GM12875 (cell line): ENCODE data around the gene APBA2.
"Not testable (repeated sequence)": the region's sequence is repeated elsewhere in the genome, so short reads cannot be mapped to it uniquely, and the experiment has no call there.

Experiments
- H3K4me3 ChIP-seq: one replicate; pipeline ENCODE4 v1.5.1; 2011; ENCODE audit warnings: low read depth, low read length, control low read depth
- TF ChIP-seq, protein P1 (sequence below): IDR thresholded peaks from 2 replicates; pipeline ENCODE4 v1.5.1; 2011; ENCODE audit warnings: low read depth, mild to moderate bottlenecking, control low read depth, inconsistent platforms, low read length, moderate library complexity, borderline replicate concordance; ENCODE audit not compliant: insufficient read depth

Gene APBA2

DNA sequence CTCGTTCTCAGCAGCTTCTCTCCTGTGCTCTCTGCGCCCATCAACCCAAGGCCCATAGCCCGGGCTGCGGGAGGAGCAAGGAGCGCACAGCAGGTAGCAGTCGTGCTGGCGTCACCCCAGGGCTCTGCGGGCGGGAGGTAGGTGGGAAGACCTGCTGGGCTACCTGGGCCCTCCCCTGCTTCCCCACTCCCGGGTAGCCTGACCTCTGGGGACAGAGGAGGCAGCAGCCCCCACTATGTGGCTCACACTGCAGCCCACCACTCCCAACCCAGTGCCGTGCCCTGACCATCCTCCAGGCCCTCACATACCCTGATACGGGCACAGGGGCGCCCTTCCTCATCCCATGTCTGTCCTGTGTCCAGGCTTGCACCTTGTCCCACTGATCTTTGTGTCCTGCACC lies 212.9 kb downstream of the APBA2 start:
- TF ChIP-seq, protein P1, sequence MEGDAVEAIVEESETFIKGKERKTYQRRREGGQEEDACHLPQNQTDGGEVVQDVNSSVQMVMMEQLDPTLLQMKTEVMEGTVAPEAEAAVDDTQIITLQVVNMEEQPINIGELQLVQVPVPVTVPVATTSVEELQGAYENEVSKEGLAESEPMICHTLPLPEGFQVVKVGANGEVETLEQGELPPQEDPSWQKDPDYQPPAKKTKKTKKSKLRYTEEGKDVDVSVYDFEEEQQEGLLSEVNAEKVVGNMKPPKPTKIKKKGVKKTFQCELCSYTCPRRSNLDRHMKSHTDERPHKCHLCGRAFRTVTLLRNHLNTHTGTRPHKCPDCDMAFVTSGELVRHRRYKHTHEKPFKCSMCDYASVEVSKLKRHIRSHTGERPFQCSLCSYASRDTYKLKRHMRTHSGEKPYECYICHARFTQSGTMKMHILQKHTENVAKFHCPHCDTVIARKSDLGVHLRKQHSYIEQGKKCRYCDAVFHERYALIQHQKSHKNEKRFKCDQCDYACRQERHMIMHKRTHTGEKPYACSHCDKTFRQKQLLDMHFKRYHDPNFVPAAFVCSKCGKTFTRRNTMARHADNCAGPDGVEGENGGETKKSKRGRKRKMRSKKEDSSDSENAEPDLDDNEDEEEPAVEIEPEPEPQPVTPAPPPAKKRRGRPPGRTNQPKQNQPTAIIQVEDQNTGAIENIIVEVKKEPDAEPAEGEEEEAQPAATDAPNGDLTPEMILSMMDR: no peak

DNA sequence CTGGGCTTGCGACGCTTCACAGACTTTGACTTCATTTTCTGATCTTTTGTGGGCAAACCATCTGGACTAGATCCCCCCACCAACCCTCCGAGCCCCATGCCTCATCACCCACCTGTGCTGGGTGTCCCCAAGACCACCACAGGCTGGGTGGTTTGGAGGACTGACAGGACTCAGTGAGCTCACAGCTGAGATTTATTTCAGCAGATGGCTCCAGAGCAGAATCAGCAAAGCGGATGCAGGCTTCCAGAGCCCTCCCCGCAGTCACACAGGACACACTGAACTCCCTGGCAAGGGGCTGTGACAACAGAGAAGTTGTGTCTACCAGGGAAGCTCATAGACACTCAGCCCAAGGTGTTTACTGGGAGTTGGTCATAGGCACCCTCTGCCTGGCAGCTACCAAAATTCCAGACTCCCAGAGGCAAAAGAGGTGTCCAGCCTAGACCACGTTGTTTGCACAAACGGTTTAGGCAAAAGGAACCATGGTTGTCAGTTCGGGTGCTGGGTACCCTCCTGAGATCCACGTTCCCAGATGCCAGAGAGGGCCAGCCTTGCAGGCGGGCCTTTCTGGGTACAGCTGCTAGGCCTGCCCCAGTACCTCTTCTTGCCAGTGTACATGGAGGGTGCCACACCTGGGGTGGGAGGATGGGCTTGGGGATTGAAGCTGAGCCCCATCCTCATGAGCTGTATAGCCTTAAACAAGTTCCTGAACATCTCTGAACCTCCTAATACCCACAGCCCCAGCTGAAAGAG lies 213.5 kb downstream of the APBA2 start:
- TF ChIP-seq, protein P1: no peak
- no peak overlapping the region for H3K4me3 ChIP-seq

More for the DNA sequence above, 212.9 kb downstream of the APBA2 start:
- H3K4me3 ChIP-seq: no peak overlapping the region

DNA sequence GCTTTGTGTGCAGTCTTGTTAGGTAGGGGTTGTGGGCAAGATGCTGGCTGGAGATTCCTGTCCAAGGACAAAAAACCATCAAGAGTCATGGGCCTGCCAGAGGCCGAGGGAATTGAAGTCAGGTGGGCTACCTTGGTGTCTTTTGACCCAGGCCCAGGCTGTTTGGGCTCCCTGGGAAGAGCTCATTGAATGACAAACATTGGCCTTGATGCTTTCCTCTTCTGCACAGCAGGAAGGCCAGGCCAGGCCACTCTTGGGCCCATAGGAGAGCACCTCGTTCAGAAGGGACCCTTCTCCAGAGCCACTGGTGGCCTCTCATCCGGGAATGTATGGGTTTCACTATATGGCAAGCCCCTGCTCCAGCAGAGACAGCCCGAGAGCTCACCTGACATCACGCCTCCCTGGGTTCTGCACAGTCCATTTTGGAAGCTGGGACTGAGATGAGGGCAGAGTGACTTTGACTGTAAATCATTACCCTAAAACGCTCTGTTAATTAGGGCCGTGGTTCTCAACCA lies 214.8 kb downstream of the APBA2 start:
- no peak overlapping the region for H3K4me3 ChIP-seq
- TF ChIP-seq, protein P1: no peak

DNA sequence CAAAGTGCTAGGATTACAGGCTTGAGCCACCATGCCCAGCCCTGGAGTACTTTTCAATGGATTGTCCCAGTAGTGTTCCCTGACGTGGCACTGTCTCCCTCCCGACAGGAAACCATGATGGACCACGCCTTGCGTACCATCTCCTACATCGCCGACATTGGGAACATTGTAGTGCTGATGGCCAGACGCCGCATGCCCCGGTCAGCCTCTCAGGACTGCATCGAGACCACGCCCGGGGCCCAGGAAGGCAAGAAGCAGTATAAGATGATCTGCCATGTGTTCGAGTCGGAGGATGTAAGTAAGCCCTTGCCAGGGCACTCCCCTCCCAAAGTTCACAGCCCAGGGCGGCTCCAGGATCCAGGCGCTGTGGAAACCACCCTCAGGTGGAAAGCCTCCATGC lies 215.7 kb downstream of the APBA2 start:
- TF ChIP-seq, protein P1: no peak
- no peak overlapping the region for H3K4me3 ChIP-seq

DNA sequence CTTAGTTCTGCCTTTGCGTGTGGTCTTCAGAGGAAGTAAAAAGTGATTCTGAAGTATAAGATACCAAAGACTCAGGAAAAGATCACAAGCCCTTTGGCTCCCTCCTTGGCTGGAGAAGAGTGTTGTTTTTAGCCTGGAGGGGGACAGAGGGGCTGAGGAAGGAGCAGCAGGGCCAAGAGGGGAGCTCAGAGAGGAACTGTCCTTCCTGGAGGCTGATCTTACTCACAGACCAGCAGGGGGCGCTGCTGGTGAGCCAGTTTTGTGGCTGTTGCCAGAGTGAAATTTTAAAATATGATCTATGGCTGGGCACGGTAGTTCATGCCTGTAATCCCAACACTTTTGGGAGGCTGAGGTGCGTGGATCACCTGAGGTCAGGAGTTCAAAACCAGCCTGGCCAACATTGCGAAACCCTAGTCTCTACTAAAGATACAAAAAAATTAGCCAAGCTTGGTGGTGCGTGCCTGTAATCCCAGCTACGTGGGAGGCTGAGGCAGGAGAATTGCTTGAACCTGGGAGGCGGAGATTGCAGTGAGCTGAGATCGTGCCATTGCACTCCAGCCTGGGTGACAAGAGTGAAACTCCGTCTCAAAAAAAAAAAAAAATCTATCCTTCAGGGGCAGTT lies 216.5 kb downstream of the APBA2 start:
- TF ChIP-seq, protein P1: peak; percentile 69
- H3K4me3 ChIP-seq: not testable (repeated sequence)

DNA sequence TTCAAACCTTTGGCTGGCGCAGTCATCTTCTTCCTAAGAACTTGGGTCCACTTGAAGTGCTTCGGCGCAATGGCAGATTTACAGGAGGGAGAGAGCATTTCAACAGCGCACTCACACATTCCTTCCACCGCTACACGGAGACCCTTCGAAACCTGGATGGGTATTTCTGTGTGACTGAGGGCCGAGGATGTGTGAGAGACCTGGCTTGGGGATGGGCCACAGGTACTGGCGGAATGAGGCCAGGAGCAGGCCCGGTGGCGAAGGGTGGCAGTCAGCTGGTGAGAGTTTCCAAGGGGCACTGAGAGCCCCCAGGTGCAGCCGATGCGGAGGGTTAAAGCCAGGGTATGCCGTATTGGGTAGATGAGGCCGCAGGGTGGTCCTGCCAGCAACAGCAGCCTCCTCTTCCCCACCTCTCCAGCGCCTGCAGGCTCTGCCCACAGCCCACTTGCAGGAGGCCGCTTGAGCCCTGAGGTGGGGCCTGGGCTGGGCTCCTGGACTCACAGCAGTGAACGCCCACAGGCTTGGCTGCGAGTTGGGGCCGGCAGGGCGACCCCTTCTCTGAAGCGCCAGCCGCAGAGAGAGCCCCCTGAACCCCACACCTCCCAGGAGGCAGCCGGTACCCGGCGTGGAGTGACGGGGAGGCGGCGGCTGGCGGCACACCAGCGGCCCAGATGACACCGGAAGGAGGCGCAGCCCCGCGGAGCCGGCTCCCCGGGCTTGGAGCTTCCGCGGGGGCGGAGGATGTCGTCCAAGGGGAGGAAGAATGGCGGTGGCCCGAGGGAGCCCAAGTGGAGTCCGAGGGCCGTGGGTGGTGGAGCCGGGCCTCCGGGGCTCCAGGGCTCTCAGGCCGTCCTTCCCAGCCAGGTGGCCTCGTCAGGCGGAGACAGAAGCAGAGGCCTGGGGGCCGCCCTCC lies 217.4 kb downstream of the APBA2 start:
- H3K4me3 ChIP-seq: no peak overlapping the region

More for the DNA sequence above, 217.4 kb downstream of the APBA2 start:
- TF ChIP-seq, protein P1: no peak
